Fibroblast of gingiva (primary cell): ENCODE data around the gene MCM3.

ENCODE experiments used
- DNase-seq: peaks from one replicate; pipeline ENCODE4 v3.0.0-alpha.2; 2011; ENCODE audit warnings: low read depth

The MCM3 gene

DNA sequence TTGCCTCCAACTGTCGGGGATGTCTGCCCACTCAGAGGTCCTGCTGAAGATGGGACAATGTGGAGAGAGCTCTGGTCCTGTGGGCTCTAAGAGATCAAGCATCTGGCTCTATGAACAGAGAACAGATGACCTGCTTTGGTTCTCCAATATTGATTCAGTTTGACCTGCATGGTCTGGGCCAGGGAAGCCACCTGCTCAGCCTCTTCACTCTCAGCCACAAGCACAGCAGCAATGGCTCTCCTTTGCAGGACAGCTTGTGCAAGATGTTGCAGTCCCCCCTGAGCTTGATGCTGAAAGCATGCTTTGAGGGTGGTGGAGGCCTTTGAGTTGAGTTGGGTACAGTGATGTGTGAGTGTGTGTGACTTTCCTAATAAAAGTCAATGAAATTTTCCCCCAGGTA is 18.6 kb upstream of the MCM3 start:
- no peak for DNase-seq

DNA sequence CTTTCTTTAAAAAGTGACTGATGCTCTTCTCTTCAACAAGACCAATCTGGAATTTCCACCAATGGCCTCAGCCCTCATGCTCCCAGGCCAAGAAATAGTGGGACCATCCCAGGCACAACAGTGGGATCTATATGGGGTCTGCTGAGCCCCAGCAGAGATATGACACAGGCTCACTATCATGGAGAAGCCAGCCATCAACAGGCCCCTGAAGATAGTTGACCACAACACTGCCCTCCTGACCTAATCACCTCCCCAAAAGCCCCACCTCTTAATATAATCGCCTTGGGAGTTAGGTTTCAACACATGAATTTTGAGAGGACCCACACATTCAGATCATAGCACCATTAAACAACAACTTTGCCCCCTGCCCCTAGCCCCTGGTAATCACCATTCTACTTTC is 16.8 kb upstream of the MCM3 start:
- DNase-seq: no peak

DNA sequence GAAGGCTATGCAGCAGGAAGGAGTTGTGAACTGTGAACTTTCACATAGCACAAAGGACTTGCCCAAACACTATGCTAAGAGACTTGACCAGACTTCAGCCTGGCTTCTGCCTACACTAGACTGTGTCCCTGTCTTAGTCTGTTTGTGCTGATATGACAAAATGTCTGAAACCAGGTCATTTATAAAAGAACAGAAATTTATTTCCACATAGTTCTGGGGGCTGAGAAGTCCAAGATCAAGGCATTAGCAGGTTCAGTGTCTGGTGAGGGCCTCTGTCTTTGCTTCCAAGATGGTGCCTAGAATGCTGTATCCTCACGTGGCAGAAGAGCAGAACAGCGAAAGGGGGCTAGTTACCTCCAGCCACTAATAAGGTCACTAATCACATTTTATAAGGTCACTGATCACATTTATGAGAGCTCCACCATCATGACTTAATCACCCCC is 16.0 kb upstream of the MCM3 start:
- DNase-seq: no peak

DNA sequence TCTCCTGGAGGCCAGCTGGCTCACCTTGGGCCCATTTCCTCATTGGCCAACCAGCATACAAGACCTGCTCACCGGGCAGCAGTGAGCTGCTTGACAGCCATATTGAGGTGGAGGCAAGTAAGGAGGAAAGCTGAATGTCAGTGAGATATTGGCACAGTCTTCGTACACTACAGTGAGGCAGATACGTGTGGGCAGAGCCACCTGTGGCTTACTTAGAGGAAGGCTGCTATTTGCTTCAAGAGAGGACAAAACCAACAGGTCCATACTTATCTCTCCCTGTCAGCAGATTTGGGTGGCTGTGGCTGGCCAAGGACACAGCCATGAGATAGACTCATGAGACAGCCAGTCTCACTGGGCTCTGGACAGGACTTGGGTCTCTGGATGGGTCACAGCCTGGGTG is 15.1 kb upstream of the MCM3 start:
- no peak for DNase-seq

DNA sequence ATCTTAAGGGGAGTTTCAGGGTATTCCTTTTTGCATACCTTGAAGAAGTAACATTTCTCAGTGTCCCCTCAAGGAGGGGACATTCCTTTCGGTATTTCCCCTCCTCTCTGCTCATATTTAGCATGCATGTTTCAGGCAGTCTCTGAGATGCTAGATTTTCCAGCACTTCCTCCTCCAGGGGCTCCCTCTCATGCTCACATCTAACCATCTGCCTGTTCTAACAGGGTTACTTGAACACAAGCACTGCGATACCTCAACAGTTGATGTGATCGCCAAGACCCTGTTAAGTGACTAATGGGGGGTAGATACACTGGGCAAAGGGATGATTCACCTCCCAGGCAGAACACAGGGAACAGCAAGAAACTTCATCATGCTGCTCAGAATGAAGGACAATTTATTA is 12.9 kb upstream of the MCM3 start:
- DNase-seq: no peak

DNA sequence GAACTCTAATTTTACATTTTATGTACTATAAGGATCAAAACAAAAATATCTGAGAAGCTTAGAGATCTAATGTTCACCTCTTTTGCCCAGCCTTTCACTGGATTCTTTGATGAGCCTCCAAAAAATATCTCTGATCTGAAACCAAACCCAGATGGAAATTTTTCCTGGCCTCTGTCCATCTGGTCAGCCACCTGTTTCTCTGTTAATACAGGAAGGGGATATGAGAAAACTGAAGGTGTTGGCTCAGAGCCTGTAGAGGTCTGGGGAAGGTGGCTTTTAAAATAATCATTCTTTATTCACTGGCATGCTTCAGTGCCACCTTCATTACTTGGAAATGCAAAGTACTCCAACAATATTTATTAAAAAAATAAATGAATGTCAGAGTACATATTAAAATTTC is 8.5 kb upstream of the MCM3 start:
- no peak for DNase-seq

DNA sequence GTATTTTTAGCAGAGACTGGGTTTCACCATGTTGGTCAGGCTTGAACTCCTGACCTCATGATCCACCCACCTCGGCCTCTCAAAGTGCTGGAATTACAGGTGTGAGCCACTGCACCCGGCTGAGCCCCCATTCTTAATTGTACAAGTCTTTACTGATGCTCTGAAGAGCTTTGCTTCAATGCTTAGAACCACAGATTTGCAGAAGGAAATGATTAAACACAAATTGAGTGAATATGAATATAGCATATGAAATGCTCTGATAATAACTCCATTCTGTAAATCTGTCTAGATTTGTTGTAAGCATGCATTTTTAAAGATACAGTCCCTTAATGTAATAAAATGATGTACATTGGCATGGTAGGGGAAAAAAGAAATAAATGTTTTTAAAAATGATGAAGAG is 4.3 kb upstream of the MCM3 start:
- no peak for DNase-seq

DNA sequence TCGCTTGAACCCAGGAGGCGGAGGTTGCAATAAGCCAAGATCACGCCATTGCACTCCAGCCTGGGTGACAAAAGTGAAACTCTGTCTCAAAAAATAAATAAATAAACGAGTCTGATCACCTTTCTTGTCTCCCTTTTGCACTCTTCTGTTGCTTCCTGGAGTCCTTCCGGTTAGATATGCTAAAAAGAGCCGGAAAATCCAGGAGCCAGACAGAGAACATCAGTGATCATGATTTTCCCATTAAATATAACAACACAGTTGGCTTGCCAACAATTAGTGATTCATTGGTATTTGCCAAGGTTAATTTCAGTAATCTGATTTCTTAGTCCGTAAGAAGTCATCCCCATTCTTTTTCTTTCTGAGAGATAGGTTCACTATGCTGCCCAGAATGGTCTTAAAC is 3.7 kb upstream of the MCM3 start:
- DNase-seq: no peak

DNA sequence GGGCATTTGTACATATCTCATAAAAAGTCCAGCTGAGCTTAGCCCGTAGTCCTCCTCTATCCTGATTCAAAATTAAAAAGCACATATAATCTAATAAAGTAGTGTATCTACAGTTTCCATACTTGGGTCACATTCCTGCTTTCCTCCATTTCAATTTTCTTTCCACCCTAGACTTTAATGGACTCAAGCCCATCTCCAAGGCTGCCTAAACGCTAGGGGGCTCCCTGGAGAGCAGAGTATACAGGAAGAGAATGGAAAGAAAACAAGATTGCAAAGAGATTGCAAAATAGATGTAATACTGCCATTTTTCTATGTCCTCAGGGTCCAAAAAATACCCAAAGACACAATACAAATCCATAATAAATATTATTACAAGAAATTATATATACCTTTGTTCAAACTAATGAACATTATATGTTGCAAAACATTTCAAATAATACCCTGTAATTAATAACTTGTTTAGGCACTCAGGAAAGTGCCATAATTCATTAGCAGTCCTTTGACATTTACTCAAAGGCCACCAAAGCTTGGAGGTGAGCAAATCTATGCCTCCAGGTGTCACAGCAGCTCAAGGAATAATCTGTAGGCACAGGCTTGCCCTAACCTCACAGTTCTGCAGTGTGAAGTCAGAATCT is 2.4 kb upstream of the MCM3 start:
- peak; percentile 59 for DNase-seq

DNA sequence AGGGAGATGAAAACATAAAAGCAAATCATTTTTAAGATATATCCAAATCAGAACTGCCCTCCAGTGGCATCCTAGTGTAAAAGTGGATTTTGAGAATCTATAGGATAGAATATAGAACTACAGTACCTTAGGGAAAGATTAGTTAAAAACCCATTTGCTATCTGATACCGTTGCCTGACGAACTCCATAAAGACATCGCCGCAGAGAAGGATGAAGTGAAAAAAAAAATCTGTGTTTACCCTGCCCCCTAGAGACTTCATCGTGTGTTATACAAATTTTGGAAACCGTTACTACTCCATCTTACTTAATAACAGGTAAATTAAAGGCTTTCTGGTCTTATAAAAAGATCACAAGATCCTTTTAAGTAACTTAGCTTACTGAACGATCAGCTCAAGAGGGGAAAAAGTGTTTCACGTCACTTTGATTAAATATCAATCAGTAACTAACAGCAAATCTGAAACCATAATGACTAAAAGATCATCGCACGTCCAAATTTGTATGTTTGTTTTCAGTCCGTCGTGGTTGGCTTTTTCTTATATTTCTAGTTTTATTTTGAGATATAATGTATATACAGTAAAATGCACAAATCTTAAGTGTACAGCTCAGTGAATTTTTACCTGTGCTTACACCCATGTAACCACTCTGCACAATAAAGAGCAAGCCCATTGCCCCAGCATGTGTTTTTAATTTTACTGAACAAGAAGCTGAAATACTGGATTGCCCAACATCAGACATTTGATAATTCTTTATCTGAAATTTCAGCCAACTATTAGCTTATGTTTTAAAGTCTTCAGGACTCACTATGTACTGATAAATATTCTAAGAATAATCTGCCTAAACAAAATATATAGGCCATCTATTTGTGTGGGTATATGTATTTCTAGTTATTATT is 881 bp upstream of the MCM3 start:
- DNase-seq: peak; percentile 62

DNA sequence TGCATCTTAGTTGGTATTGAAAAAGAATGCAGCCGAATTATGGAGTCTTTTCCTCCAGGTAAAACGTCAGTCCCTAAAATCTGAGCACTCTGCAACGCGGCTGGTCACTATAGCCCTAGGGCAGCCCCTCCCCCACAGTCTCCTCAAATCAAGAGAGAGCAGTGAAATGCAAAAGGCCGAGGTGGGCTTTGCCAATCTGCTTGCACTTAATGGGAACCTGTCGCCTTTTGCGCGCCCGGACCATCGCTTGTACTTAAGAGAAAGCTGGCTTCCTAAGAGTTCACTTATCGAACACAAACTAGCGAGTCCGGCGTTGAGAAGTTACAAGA is 447 bp downstream of the MCM3 start:
- DNase-seq: no peak

DNA sequence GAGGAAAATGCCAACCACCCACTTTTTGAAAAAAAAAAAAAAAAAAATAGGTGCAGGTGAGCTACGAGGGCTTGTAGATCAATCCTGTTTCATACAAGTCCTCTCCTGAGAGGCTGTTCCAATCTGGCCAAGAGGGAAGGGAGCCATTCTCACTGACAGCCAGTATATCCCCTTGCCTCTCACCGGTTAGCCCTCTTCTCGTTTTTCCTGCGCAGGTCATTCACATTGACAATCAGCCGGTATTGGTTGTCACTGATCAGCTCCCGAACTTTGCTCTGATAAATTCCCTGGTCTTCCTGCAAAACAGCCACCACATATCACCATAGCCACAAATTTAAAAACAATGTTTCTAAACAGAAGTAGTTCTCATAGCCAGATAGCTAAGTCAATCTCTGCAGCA is 1.4 kb downstream of the MCM3 start:
- no peak for DNase-seq

DNA sequence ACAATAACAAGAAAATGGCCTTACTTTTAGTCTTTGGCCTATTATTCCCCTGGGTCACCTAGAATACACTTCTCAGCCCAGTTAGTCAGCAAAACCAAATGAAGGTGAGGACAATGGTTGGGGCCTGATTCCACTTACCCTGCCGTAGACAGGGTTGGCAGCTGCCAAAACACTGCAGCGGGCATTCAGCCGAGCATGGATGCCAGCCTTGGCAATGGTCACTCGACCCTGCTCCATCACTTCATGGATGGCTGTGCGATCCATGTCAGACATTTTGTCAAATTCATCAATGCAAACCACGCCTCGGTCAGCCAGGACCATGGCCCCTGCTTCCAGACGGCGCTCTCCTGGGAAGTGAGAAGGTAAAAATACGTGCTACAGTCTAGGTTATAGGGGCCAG is 8.4 kb downstream of the MCM3 start:
- no peak for DNase-seq

DNA sequence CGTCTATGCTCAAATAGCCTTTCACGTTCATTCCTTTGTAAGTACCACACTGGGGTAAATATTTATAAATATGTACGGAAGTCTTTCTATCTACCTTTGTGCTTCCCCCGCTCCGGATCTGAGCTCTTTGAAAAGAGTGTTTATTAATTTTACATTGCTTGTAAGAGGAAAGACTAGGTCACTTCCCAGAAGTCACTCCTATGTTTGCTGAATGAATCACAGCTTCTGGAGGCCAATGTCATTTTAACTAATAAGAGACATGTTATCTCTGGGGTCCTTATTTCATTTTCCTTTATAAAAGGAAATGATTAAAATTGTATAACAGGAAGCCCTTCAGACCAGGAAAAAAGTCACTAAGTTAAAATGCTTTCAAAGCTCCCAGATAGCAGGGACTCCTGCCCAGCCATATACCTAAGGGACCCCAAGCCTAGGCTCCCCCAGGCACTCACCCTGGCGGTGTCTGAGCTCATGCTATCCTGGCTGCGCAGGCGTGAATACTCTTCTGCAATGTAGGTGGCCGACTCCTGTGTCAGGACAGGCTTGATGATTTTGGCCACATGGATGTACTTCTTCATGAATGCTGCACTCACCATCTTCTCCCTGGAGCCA is 12.6 kb downstream of the MCM3 start:
- no peak for DNase-seq

DNA sequence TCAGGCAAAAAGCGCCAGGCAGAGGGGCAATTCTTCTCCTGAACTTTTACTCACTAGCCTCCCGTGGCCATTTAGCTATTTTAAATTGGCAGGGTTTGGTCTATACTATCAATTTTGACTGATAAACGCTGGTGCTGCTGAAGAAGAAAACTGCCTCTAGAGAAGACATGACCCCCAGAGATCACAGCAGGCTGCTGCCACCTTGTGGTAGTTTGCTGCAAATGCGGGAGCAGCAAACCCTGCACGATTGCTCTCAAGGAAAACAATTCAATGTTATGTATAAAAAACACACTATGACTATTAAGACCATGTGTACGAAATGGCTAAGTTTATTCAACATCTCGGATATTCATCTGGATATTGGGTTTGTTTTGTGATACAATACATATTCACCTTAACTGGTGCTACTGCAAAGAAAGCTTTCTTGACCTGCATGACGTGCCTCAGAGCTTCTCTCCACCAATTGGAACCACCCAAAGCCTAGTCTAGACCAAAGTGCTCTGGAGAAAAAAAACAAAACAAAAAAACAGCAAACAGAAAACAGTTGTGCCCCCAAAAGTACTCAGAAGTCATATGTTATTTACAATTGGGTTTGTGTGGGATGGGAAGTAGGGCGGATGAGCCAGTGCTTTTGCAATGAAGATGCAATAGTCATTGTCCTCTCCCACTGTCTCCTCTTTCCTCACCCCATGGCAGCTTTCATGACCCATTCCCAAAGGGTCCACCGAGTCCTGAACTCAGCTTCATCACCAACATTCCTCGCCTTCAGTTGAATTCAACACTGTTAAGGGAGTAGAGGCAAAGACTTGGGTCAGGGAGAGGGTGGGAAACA is 20.6 kb downstream of the MCM3 start:
- DNase-seq: peak; percentile 68

DNA sequence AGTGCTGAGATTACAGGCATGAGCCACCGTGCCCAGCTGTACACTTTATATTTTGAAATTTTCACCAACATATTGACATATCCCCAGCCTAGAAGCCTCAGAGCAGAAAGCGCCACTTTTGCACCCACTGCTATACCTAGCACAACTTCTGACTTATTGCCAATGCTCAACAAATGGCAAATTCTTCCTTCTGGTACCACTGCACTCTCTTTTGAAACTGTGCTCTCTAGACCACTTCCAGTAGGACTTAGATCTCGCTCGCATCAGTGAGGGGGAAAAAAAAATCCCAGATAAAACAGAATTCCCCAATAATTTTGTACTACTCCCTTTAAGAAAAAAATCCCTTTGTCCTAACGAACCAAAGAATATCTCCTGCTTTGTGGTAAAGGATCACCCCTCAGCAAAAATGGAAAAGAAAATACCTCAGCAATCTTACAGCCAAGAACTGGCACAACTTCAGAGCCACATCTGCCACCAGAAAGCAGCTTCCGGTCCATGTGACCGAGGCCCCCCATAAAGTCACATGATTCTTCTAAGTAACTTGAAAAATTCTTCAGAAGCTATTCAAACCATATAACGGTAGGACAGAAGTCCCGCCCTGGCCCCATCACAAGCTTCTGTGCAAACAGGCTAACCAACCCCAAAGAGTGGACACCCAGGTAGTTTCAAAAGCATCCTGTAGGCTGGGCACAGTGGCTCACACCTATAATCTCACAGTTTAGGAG is 21.8 kb downstream of the MCM3 start:
- no peak for DNase-seq

DNA sequence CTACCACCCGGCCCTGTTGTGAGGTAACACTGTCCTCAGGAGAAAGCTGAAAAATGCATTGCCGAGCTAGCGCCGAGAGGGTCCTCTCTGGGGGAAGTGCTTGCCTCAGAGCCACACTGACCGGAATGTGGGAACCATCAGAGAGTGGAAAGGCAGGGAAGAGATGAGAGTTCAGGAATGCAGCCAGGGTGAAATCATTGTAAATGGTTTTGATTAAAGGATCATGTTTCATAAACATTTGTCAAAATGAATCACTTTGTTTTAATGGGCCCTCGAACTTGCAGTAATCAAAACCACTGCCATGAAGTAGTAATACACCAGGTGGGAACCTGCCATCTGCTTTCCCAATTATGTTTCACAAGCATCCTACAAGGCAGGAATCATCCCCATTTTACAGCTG is 23.3 kb downstream of the MCM3 start:
- DNase-seq: peak; percentile 84

DNA sequence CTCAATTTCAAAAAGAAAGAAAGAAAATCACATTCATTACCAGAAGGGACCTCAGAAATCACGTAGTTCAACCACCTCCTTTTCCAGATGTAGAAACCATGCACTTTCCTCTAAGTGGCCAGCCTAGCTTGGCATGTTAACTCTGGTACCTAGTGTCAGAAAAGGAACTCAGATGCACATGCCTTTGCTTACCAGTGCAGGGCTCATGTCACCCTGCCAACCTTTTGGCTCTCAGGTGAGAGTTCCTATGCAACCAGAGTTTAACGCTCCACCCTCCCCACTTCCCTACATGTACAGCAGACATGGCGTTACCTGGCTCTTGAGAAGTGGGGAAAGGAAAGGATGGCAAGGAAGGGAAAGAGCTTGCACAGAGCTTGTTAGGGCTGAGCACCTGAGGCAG is 23.9 kb downstream of the MCM3 start:
- no peak for DNase-seq

DNA sequence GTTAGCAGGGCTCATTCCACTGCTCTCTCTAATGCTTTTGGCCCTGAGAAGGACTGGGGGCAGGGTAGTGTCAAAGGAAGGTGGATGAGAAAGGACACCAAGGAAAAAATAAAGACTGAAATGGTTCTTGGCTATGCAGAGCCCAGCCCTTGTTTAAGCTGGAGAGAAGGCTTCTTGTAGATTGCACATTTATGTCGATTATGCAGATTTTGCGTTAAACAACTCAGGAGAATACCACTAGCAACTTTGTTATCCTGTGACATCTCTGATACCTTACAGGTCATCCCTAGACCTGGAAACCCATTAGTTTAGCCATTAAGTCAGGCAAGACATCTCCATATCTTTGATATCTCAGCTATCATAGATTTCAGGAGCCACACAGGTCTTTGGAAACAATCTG is 29.1 kb downstream of the MCM3 start:
- no peak for DNase-seq

DNA sequence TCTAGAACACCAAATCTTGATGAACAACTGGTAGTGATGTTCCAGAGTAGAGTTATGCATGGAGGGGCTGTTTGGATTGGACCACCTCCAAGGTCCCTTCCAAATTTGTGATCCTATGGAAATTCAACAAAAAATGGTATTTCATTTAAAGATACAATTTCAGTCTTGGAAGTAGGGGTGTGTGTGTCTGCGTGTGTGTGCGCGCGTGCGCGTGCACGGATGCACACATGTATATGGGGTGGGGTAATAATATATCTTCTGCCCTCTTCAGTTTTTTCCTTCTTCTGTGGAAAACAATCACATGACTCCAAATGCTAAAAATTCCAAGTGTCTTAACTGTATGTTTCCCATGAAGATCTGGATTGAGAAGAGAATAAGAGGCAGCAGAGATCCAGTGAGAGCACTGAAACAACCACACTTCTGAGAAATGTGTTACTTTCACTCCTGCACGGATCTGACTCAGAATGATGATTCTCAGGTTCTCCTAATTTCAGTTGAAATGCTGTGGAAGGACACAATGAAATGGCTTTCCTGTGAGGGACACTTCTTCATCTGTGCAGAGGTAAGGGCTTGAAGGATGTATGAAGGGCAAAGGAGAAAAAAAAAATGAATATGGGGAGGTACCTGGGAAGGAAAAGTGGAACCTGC is 29.7 kb downstream of the MCM3 start:
- DNase-seq: no peak

DNA sequence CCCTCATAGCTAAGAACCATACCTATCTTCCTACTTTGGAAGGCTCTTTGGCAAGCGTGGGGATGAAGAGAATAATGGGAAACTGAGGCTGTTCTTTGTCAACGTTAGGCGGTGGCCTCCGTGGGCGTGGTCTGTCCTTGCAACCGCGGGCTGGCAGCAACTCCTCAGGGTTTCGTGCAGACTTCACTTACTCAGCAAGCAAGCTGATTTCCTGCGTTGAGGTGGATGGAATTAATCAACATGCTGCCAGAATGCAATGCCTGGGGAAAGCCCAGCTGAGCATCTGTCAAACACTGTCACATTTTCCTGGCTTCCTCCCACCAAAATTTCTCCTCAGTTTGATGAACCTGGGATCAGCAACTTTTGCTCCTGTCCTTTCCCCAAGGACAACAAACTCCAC is 31.0 kb downstream of the MCM3 start:
- DNase-seq: peak; percentile 18
